Activated CD8-positive, alpha-beta memory T cell treated with anti-CD3 and anti-CD28 coated beads, Interleukin-2, amount 50 U/mL, for 1 hour (primary cell): ENCODE data around the gene DLG3.
"Not testable (repeated sequence)": the region's sequence is repeated elsewhere in the genome, so short reads cannot be mapped to it uniquely, and the experiment has no call there.

ENCODE experiments used
- DNase-seq: peaks from one replicate; pipeline ENCODE4 v3.0.0-alpha.2; 2020; ENCODE audit errors: extremely low read depth

DLG3 gene

DNA sequence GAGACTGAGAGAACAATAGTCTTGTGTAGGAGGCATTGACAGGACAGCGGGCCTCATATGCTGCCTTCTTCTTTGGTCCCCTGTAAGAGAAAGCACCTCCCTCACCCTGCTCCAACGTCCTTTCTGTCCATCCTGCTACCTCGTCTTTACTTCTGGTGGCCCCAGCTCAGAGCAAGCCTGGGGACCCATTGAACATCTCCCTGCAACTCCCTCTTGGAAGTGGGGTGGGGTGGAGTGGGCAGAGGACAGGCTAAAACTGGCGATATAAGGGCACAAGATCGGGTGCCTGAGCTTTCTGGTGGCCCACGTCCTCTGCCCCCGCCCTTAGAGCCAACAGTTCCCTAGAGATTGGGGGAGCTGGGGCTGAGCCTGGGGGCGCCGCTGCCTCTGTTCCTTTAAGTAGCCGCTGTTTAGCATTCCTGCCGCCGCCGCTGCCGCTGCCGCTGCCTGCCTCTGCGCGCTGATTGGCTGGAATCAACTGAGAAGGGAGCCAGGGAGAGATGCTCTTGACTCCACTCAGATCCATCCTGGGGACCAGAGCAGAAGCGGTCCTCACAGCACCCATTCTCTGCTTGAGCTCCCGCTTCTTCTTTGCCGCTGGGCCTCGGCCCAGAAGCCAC lies at the start of gene DLG3:
Gene DLG3, plus strand, starts transcription at position 510 of the 620 bp plus-strand sequence. CDS start 367 bp downstream, outside the sequence.
- DNase-seq = no peak

GRCh38 chrX:70398899-70399298 lies 45.7 kb upstream of the DLG3 start:
- no peak for DNase-seq

DNA sequence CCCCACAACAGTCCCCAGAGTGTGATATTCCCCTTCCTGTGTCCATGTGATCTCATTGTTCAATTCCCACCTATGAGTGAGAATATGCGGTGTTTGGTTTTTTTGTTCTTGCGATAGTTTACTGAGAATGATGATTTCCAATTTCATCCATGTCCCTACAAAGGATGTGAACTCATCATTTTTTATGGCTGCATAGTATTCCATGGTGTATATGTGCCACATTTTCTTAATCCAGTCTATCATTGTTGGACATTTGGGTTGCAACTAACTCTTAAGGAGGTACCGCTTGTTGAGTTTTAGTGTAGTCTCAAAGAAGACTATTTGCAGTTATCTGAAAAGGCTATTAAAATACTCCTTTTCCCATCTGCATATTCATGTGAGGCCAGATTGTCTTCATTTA lies 44.5 kb upstream of the DLG3 start:
- not testable (repeated sequence) for DNase-seq

GRCh38 chrX:70402721-70403120 lies 41.9 kb upstream of the DLG3 start:
- DNase-seq = no peak

GRCh38 chrX:70405003-70405402 lies 39.6 kb upstream of the DLG3 start:
- no peak for DNase-seq

GRCh38 chrX:70410921-70411320 lies 33.7 kb upstream of the DLG3 start:
- no peak for DNase-seq

DNA sequence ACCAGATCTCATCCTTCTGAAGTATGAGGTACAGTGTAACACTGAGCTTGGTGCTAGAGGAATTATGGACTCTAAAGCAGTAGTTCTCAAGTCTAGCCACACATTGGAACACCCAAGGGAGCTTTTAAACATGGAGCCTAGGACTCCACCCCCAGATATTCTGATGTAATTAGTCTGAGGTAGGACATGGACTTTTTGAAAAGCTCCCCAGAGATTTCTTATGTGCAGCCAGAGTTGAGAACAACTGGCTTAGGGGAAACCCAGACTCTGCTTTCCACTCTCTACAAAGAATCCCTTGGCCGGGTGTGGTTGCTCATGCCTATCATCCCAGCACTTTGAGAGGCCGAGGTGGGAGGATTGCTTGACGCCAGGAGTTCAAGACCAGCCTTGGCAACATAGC lies 33.2 kb upstream of the DLG3 start:
- DNase-seq = no peak

- DNase-seq = no peak
These were observed 23.0 kb upstream of the DLG3 start for GRCh38 chrX:70421618-70422017.

DNA sequence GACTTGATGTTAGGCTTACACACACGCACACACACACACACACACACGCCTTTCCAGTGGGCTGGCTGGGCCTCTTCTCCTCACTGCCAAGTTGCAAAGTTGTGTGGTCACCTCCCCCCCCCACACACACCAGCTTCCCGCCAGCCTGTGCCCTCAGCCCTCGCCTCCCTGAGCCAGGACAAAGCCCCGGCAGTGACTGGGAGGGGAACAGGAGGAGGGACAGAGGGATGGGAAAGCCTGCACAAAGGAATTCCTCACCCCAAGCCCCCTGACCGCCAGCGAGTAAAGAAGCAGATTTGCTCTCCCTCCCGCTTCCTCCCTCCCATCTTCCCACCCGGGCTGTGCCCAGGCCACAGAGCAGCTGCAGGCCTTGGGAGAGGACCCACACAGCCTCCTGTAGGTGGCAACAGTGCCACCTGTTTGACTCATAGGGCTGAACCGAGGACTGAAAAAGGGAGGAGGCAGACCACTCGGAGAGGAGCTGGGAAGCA lies 21.7 kb upstream of the DLG3 start, which contains the start of gene GDPD2:
Gene GDPD2, plus strand, starts transcription at position 464 of the 491 bp plus-strand sequence. CDS start 1,671 bp downstream, outside the sequence.
- DNase-seq = no peak

DNA sequence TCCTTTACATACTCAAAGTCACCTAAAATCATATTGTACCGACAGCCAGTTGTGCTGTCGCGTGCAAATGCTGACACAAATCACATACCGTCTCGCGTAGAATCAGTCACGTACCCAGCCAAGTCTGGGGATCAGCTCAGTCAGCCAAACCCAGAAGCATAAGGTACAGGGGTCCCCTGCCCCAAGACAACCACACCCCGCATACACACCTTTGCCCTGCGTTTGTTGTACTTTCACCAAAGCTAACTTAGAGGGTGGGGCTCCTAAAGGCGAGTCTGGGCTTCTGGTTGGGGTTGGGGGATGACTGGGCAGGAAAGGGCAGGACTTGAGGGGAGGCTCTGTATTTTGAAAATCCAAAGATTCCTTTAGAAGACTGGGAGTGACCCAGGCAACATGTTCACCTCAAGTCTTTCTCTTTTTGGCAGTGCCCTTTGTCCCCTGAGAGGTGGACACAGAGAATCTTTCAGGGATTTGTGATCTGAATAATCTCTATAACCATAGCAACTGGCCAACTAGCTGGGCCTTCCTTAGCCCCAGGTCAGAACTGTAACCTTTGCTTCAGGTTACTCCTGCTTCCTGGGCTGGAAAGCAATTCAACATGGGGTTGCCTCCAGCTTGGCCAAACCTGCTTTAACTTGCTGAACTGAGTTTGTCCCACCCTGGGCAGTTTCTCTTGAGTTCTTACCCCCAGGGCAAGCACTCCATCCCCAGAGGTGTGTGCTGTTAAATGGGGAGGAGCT lies 20.5 kb upstream of the DLG3 start:
- DNase-seq = no peak

DNA sequence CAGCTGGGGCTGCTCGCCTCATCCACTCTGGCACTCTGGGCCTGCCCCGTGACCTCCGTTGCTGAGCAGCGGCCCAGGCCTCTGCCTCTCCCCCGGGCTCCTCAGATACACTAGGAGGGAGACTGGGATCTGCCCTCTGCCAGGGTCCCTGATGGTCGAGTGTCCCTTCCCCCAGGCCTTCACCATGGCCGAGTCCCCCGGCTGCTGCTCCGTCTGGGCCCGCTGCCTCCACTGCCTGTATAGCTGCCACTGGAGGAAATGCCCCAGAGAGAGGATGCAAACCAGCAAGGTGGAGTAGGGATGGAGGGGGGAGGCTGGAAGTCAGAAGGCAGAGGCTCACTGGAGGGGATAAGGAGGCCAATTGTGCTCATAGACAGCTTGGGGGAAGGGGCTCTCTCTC lies 19.8 kb upstream of the DLG3 start:
- no peak for DNase-seq

GRCh38 chrX:70426286-70427278 lies 18.1 kb upstream of the DLG3 start:
- no peak for DNase-seq

GRCh38 chrX:70427365-70427764 lies 17.3 kb upstream of the DLG3 start:
- no peak for DNase-seq

DNA sequence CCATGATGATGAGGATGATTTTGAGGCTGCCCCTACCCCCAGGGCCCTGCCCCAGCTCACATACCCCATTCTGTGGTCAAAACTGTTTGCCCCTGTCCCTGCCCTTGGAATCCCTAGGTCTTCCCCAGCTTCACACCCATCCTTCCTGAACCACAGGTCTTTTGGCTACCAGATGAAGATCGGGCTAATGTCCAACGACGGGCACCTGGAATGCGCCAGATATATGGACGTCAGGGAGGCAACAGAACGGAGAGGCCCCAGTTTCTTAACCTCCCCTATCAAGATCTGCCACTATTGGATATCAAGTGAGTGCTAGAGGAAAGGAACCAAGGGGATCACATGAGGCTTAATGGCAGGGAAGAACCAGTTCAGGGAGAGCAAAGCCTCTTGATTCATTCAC lies 14.9 kb upstream of the DLG3 start:
- no peak for DNase-seq

DNA sequence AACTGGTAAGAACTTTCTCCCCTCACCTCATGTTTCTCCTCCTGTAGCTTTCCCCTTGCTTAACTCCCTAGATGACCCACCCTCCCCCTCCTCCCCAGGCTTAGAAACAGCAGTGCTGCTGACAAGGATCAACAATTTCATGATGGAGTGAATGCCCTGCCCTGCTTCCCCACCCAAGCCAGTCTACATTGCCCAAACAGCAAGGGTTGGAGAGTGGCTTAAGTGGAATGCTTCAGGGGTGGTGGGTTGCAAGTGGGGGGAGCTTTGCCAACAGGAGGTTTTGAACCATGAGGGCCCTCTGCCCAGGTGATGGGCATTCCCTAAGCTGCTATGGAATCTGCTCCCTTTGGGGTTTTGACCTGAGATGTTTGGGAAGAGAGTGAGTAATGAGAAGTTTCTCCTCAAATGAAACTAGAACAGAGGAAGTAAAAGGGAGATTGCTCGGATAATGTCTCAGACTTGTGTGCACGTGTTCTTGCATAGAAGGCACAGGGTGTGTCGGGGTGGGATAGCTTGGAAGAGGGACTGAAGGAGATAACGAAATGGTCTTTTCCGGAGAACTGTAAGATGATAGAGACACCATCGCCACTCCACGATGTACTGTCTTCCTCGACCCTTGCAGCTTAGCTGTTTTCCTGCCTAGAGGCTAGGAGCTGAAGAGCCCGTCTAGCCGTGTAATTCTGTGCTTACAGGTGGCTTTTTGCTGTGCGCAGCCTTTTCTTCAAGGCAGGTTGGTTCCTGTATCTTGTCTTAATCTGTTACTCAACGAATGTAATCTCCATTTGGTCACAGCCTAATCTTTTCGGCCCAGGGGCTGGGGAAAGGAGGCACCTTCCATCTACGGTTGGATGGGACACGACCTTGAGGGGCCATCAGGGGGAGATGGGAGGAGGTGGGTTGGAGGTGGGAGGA lies 11.4 kb upstream of the DLG3 start:
- no peak for DNase-seq

GRCh38 chrX:70433848-70434351 lies 10.7 kb upstream of the DLG3 start:
- DNase-seq = no peak

GRCh38 chrX:70434352-70434866 lies 10.2 kb upstream of the DLG3 start:
- no peak for DNase-seq

GRCh38 chrX:70434914-70435586 lies 9.6 kb upstream of the DLG3 start:
- no peak for DNase-seq

DNA sequence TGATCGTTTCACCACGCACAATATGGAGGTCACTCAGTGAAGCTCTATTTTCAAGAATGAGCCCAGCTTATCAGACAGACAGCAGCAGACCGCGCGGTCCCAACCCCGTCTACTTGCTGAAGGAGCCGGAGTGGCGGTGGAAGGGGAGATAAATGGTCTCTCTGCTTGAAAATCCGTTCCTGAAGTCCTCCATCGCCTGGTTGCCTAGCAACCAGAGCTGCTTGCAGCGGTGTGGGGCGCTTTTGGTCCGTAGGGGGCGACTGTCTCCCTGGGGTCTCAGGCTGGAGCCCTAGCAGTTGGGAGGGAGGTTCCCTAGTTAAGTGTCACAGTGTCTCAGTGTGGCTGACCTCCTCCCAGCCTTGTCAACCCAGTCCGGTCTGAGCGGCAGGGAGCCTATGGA lies 8.3 kb upstream of the DLG3 start:
- no peak for DNase-seq

DNA sequence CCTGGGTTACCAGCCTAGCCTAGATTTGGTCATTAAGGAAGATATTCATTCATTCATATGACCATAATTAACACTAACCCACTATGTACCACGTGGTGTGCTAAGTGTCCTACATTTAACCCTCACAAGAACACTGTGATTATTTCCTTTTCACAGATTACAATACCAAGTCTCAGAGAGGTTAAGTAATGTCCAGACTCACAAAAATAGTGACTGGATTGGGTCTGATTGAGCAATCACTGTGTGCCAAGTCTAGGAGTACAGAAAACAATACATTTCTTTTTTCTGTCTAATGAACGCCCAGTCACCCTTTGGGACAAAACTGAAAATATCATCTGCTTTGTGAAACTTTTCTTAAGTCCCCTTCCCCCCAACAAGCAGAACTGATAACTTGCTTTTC lies 7.6 kb upstream of the DLG3 start:
- no peak for DNase-seq
